HepG2 (cell line): Measurements from ENCODE around the gene COA5. TPM values are rescaled to one million over a fixed set of nuclear protein-coding genes. Genes with fewer than 3 reads are reported as not detected.
A peak's percentile ranks its signal among the peaks of the same experiment; 100 is the strongest.

Experiments
- CEBPG ChIP-seq: IDR thresholded peaks from 2 replicates; pipeline ENCODE4 v1.6.1; 2016
- FOSL2 ChIP-seq: sonication (generic); formaldehyde crosslinking; IDR thresholded peaks from 2 replicates; pipeline ENCODE4 v1.4.0; 2020; ENCODE audit warnings: missing genetic modification reagents
- FOXA3 ChIP-seq: IDR thresholded peaks from 2 replicates; pipeline ENCODE4 v1.6.1; 2016; ENCODE audit warnings: missing genetic modification reagents, missing compliant biosample characterization
- GPBP1L1 ChIP-seq: sonication (generic); formaldehyde crosslinking; IDR thresholded peaks from 2 replicates; pipeline ENCODE4 v1.5.0; 2020; ENCODE audit warnings: mild to moderate bottlenecking, missing genetic modification reagents
- MNT ChIP-seq: fragments of 450-650 bp; IDR thresholded peaks from 2 replicates; pipeline ENCODE4 v1.6.1; 2016
- NFIB ChIP-seq: sonication (generic); formaldehyde crosslinking; IDR thresholded peaks from 2 replicates; pipeline ENCODE4 v1.9.0; 2021; ENCODE audit warnings: missing genetic modification reagents, mild to moderate bottlenecking, borderline replicate concordance
- PAWR ChIP-seq: sonication (generic); formaldehyde crosslinking; IDR thresholded peaks from 2 replicates; pipeline ENCODE4 v1.4.0; 2020; ENCODE audit warnings: missing genetic modification reagents, mild to moderate bottlenecking, borderline replicate concordance
- POLR2AphosphoS5 ChIP-seq: IDR thresholded peaks from 2 replicates; pipeline ENCODE4 v1.6.1; 2012; ENCODE audit warnings: low read depth, low read length
- RXRA ChIP-seq: sonication (generic); formaldehyde crosslinking; IDR thresholded peaks from 2 replicates; pipeline ENCODE4 v1.5.1; 2020; ENCODE audit warnings: missing genetic modification reagents
- SKI ChIP-seq: fragments of 450-650 bp; IDR thresholded peaks from one replicate; pipeline ENCODE4 v1.6.1; 2018; ENCODE audit warnings: mild to moderate bottlenecking; ENCODE audit not compliant: partially characterized antibody
- TBX3 ChIP-seq: fragments of 450-650 bp; IDR thresholded peaks from 2 replicates; pipeline ENCODE4 v1.6.1; 2017; ENCODE audit warnings: antibody characterized with exemption, mild to moderate bottlenecking, inconsistent platforms, borderline replicate concordance
- ZBTB25 ChIP-seq: IDR thresholded peaks from 2 replicates; pipeline ENCODE4 v1.6.1; 2018; ENCODE audit warnings: missing genetic modification reagents
- ZC3H13 ChIP-seq: sonication (generic); formaldehyde crosslinking; IDR thresholded peaks from 2 replicates; pipeline ENCODE4 v1.8.1; 2023; ENCODE audit warnings: mild to moderate bottlenecking, missing genetic modification reagents, moderate library complexity
- ZC3H4 ChIP-seq: sonication (generic); formaldehyde crosslinking; IDR thresholded peaks from 2 replicates; pipeline ENCODE4 v1.4.0; 2020; ENCODE audit warnings: missing genetic modification reagents, borderline replicate concordance
- ZFX ChIP-seq: sonication (generic); formaldehyde crosslinking; IDR thresholded peaks from 2 replicates; pipeline ENCODE4 v1.4.0; 2020; ENCODE audit warnings: mild to moderate bottlenecking, low read depth, missing genetic modification reagents, moderate library complexity
- ZKSCAN1 ChIP-seq: fragments of 150-350 bp; IDR thresholded peaks from 2 replicates; pipeline ENCODE4 v1.6.1; 2014; ENCODE audit warnings: low read length
- ZNF20 ChIP-seq: sonication (generic); formaldehyde crosslinking; IDR thresholded peaks from 2 replicates; pipeline ENCODE4 v1.4.0; 2020; ENCODE audit warnings: mild to moderate bottlenecking, moderate library complexity, missing genetic modification reagents
- ZNF280B ChIP-seq: sonication (generic); formaldehyde crosslinking; IDR thresholded peaks from 2 replicates; pipeline ENCODE4 v1.5.0; 2020; ENCODE audit warnings: missing genetic modification reagents, mild to moderate bottlenecking, borderline replicate concordance
- ZNF550 ChIP-seq: sonication (generic); formaldehyde crosslinking; IDR thresholded peaks from 2 replicates; pipeline ENCODE4 v1.4.0; 2020; ENCODE audit warnings: mild to moderate bottlenecking, missing genetic modification reagents, borderline replicate concordance
- ZNF564 ChIP-seq: sonication (generic); formaldehyde crosslinking; IDR thresholded peaks from 2 replicates; pipeline ENCODE4 v1.8.1; 2023; ENCODE audit warnings: mild to moderate bottlenecking, missing genetic modification reagents
- ZNF800 ChIP-seq: sonication (generic); formaldehyde crosslinking; IDR thresholded peaks from 2 replicates; pipeline ENCODE4 v1.4.0; 2020; ENCODE audit warnings: missing genetic modification reagents
- polyA plus RNA-seq, 8 experiments: library from polyadenylated mRNA; depleted of rRNA in 3 of 8; stranded (reverse) in 7 of 8; unstranded in 1 of 8; fragments of >200 nt; fragmentation: Illumina TruSeq in 4 of 8; extraction: Trizol in 4 of 8; gene quantifications; 2 replicates each; pipeline versions ENCODE4 v1.2.1 to v1.2.3, GENCODE V29; 2011 to 2016; ENCODE audit warnings: low read depth in 4 of 8, missing spikeins in 1 of 8, mixed read lengths in 1 of 8; ENCODE audit not compliant: insufficient read depth in 1 of 8
- total RNA-seq, 5 experiments: library from RNA; depleted of rRNA; stranded (reverse); fragments of >200 nt; fragmentation: Illumina TruSeq; extraction: Trizol; gene quantifications; 2 replicates each; pipeline ENCODE4 v1.2.3, GENCODE V29; 2016; ENCODE audit warnings: low read depth in 1 of 5

Gene COA5
- total and polyA plus RNA-seq, 2 of the 13 experiments (the other 11 are each of a cell fraction or from before 2014, with no cell fraction given): 43.6 to 64.5 TPM

GRCh38 chr2:98608116-98608961 lies at the start of gene COA5, which contains the start of gene UNC50 (continued):
- TF ChIP-seq GPBP1L1 (CRISPR knock-in tag) (no peak), ZNF550 (CRISPR knock-in tag) (no peak), MNT (peak; percentile 47; the same call in 1 of the 2 replicates), ZC3H4 (CRISPR knock-in tag) (peak; percentile 22; the same call in 1 of the 2 replicates), ZNF280B (CRISPR knock-in tag) (peak; percentile 98), SKI (peak; percentile 51), POLR2AphosphoS5 (peak; percentile 96), FOSL2 (CRISPR knock-in tag) (peak; percentile 72), TBX3 (peak; percentile 43; the same call in 1 of the 2 replicates), ZBTB25 (CRISPR knock-in tag) (peak; percentile 98), CEBPG (CRISPR knock-in tag) (peak; percentile 56), ZNF564 (CRISPR knock-in tag) (0 out of 2 replicates have a peak, but pooled peaks have one; percentile 59), ZNF800 (CRISPR knock-in tag) (peak; percentile 82; the same call in 1 of the 2 replicates), NFIB (CRISPR knock-in tag) (no peak), ZC3H13 (peak; percentile 98), ZNF20 (CRISPR knock-in tag) (peak; percentile 80; the same call in 1 of the 2 replicates), ZKSCAN1 (no peak), ZFX (CRISPR knock-in tag) (peak; percentile 100), RXRA (CRISPR knock-in tag) (peak; percentile 90), PAWR (CRISPR knock-in tag) (peak; percentile 93; the same call in 1 of the 2 replicates), FOXA3 (CRISPR knock-in tag) (peak; percentile 66)
